NK-92 (cell line): Measurements from ENCODE around the gene FCHO1.
A peak's percentile ranks its signal among the peaks of the same experiment; 100 is the strongest.

ENCODE experiments used
- DNase-seq: peaks from one replicate; lab custom pipeline; 2025; ENCODE audit not compliant: unreplicated experiment; lab: John Stamatoyannopoulos, UW

Gene FCHO1

GRCh38 chr19:17751103-17751911 is at the start of gene FCHO1:
FCHO1 (plus strand) TSS chr19:17751477; CDS start chr19:17755165, 3,688 bp downstream.
- DNase-seq: peak; percentile 21

GRCh38 chr19:17703824-17704463 is 47.3 kb upstream of the FCHO1 start:
- no peak for DNase-seq

- DNase-seq: no peak
These were observed 44.5 kb upstream of the FCHO1 start for GRCh38 chr19:17706750-17707181.

- DNase-seq: no peak
These were observed 39.4 kb upstream of the FCHO1 start for GRCh38 chr19:17711851-17712250.

GRCh38 chr19:17716309-17716929 is 34.9 kb upstream of the FCHO1 start:
- DNase-seq: no peak

- no peak for DNase-seq
These were observed 32.7 kb upstream of the FCHO1 start for GRCh38 chr19:17718550-17718946.

GRCh38 chr19:17718947-17719711 is 32.1 kb upstream of the FCHO1 start, which contains the start of gene MAP1S:
MAP1S (plus strand) TSS chr19:17719480; CDS start chr19:17719503, 23 bp downstream.
- no peak for DNase-seq

- no peak for DNase-seq
These were observed 31.4 kb upstream of the FCHO1 start for GRCh38 chr19:17719730-17720400.

- no peak for DNase-seq
These were observed 30.8 kb upstream of the FCHO1 start for GRCh38 chr19:17720440-17720839.

GRCh38 chr19:17721111-17721628 is 30.1 kb upstream of the FCHO1 start:
- no peak for DNase-seq

GRCh38 chr19:17721821-17722220 is 29.5 kb upstream of the FCHO1 start:
- DNase-seq: no peak

GRCh38 chr19:17722655-17723240 is 28.5 kb upstream of the FCHO1 start:
- DNase-seq: no peak

GRCh38 chr19:17724655-17725054 is 26.6 kb upstream of the FCHO1 start:
- no peak for DNase-seq

GRCh38 chr19:17725422-17726078 is 25.7 kb upstream of the FCHO1 start:
- no peak for DNase-seq

- no peak for DNase-seq
These were observed 25.0 kb upstream of the FCHO1 start for GRCh38 chr19:17726136-17726741.

GRCh38 chr19:17726964-17727773 is 24.1 kb upstream of the FCHO1 start:
- DNase-seq: no peak

GRCh38 chr19:17727843-17728242 is 23.4 kb upstream of the FCHO1 start:
- no peak for DNase-seq

- no peak for DNase-seq
These were observed 18.1 kb upstream of the FCHO1 start for GRCh38 chr19:17733127-17733526.
